ENCODE measurements around the gene TRPV4. TPM values are rescaled to one million over a fixed set of nuclear protein-coding genes. Genes with fewer than 3 reads are reported as not detected.
"Not testable (repeated sequence)": the region's sequence is repeated elsewhere in the genome, so short reads cannot be mapped to it uniquely, and the experiment has no call there.

Gene TRPV4
- total RNA-seq, 6 experiments from 2014 or later, result 5.3 to 10.3 (median 6.7) TPM

DNA sequence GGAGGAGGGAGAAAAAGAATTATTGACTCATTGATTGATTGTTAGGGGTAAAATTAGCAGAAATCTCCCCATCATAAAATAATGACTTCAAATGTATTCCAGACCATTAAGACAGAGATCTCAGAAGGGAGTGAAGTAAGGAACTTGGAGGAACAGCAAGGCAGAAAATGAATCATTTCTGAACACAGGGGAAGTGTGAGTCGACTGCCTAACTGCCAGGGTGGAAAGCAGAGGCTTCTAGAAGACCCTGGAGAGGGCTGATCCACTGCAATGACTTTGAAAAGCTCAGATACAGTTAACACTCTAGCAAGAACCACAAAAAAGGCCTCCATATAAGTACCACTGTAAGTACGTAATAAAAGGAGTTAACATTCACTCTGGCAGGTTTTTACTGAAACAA lies 37.5 kb upstream of the TRPV4 start:
- TF ChIP-seq, protein P1, sequence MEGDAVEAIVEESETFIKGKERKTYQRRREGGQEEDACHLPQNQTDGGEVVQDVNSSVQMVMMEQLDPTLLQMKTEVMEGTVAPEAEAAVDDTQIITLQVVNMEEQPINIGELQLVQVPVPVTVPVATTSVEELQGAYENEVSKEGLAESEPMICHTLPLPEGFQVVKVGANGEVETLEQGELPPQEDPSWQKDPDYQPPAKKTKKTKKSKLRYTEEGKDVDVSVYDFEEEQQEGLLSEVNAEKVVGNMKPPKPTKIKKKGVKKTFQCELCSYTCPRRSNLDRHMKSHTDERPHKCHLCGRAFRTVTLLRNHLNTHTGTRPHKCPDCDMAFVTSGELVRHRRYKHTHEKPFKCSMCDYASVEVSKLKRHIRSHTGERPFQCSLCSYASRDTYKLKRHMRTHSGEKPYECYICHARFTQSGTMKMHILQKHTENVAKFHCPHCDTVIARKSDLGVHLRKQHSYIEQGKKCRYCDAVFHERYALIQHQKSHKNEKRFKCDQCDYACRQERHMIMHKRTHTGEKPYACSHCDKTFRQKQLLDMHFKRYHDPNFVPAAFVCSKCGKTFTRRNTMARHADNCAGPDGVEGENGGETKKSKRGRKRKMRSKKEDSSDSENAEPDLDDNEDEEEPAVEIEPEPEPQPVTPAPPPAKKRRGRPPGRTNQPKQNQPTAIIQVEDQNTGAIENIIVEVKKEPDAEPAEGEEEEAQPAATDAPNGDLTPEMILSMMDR (IDR thresholded peaks at IDR 0.05), result no peak
- TF ChIP-seq POLR2A (IDR thresholded peaks at IDR 0.05), result no peak
- WGBS (ENCODE audit: insufficient coverage, low coverage, low lambda C conversion rate, missing lambda C conversion rate), result 66% methylated on average over 2 of the region's 2 CpGs
- no peaks in the 10 kb centered on the region for H3K9me3 ChIP-seq
- H3K36me3 ChIP-seq, result no peaks in the 10 kb centered on the region
- H3K4me3 ChIP-seq, result no peak overlapping the region
- intact Hi-C loops (cut with DNase I), result no loop called here
- H3K27me3 ChIP-seq, result no peaks in the 10 kb centered on the region
- DNase-seq, result no peak
- H3K4me1 ChIP-seq, result peaks cover 0 to 3% (median under 1%) of the 10 kb centered on the region in 4 donors
- no peak overlapping the region for H3K27ac ChIP-seq
- ATAC-seq, result no peak

DNA sequence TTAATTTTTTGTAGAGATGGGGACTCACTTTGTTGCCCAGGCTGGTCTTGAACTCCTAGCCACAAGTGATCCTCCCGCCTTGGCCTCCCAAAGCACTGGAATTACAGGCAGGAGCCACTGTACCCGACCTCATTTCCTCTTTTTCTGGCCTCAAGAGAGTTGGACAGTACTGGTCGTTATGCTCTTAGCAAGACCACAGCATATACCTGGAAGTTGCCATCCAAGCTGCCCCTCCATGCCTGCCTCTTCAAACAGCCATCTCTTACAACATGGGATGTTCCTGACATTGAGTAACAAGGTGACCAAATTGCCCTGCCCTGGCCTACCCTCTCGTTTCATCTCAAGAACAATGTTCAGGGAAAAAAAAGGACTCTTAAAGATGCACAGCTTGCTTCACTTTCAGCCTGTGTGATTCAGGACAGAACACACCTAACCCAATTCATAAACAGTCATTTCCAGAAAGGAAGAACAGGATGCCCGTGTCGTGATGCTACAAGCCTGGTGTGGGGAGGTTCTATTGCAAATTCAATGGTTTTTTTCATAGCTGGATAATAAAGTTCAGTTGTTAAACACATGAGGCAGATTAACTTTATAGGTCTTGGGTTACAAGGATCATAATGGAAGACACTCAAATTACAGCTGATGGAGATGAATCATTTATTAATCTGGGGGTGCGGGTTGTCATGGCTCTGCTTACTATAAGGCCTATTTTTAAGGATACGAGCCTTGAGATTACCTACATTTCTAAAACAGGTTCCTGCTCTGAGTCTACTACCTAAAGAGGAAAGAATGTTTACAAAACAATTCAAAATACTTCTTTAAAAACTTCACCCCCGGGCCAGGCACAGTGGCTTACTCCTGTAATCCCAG lies 35.2 kb upstream of the TRPV4 start:
- no peak overlapping the region for H3K27ac ChIP-seq
- ATAC-seq, result no peak

DNA sequence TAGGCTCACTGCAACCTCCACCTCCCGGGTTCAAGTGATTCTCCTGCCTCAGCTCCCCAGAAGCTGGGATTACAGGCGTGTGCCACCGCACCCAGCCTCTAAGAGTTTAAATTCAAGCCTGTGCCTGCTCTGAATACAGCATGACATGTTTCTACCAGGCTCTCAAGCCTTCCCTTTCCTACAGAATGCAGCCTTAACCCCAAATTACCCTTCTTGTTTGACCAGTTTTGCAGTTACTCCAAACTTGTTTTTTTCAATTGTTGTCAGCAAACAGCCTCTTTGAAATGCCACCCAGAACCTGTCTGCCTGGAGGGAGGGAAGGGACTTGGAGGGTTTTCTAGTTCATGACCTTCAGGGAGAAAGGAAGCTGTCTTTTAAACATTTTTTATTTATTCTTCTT lies 31.7 kb upstream of the TRPV4 start:
- peaks cover 0 to 39% (median 12%) of the 10 kb centered on the region in 4 donors for H3K4me1 ChIP-seq
- ATAC-seq (peak in 3 of 4 donors; percentile 20 to 54 (median 39)), DNase-seq (no peak)
- peak overlapping the region; percentile 39 to 71 (median 63) for H3K27ac ChIP-seq
- peak overlapping the region in 1 of 3 donors; percentile 4 for H3K4me3 ChIP-seq
- no peaks in the 10 kb centered on the region for H3K9me3 ChIP-seq
- intact Hi-C loops (cut with DNase I), result no loop called here
- no peaks in the 10 kb centered on the region for H3K27me3 ChIP-seq
- H3K36me3 ChIP-seq, result no peaks in the 10 kb centered on the region
- TF ChIP-seq, protein P1 (IDR thresholded peaks at IDR 0.05), result no peak
- no peak for TF ChIP-seq POLR2A (IDR thresholded peaks at IDR 0.05)
- 10% methylated on average over 2 of the region's 3 CpGs for WGBS (ENCODE audit: insufficient coverage, low coverage, low lambda C conversion rate, missing lambda C conversion rate)

More for the DNA sequence above, 35.2 kb upstream of the TRPV4 start:
- intact Hi-C loops (cut with DNase I), result no loop called here
- WGBS (ENCODE audit: insufficient coverage, low coverage, low lambda C conversion rate, missing lambda C conversion rate), result 70% methylated on average over 8 of the region's 9 CpGs
- TF ChIP-seq, protein P1 (IDR thresholded peaks at IDR 0.05), result no peak
- TF ChIP-seq POLR2A (IDR thresholded peaks at IDR 0.05), result no peak
- no peak for DNase-seq
- Histone ChIP-seq H3K36me3 (no peaks in the 10 kb centered on the region), H3K9me3 (no peaks in the 10 kb centered on the region), H3K27me3 (no peaks in the 10 kb centered on the region), H3K4me3 (no peak overlapping the region), H3K4me1 (peaks cover 0 to 24% (median 11%) of the 10 kb centered on the region in 4 donors)

DNA sequence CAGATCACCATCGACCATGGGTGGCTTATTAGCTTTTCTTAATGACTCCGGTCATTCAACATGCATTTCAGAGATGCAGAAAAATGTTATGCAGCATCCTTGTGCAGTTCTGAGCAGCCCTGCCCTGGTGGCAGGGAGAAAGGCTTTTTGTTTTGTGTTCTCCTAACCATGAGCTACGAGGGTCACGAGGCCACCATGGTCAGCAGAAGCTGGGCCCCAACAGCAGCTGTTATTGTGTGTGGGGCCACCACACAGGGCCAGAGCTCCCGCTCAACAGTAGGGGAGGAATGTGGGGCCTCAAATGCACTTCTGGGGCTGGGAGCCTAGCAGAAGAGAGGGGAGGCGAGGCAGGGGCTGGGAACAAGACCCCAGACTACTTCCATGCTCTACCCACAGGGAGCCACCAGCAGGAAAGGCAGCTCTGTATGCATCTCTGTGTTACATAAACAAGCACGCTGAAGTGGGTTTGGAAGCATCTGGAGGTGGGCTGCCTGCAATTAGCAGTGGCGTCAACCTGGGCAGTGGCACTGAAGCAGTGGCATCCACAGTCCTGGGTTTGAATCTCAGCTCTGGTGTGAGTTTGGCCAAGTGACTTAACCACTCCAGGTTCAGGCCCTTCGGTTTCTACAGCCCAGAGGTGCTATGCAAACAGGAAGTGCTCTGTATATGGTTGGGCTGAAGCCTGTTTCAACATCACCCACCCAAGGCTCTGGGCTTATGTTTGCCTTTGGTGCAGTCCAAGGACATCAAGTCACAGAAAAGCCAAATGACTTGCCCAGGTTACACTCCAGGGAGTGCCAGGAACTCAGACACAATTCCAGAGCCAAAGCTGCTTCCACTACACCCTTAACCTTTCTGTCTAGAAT lies 30.9 kb upstream of the TRPV4 start:
- peaks cover 0 to 39% (median 12%) of the 10 kb centered on the region in 4 donors for H3K4me1 ChIP-seq
- WGBS (ENCODE audit: insufficient coverage, low coverage, low lambda C conversion rate, missing lambda C conversion rate), result 83% methylated on average over 5 of the region's 9 CpGs
- TF ChIP-seq, protein P1 (IDR thresholded peaks at IDR 0.05), result no peak
- TF ChIP-seq POLR2A (IDR thresholded peaks at IDR 0.05), result no peak
- no peaks in the 10 kb centered on the region for H3K9me3 ChIP-seq
- intact Hi-C loops (cut with DNase I), result no loop called here
- no peak overlapping the region for H3K4me3 ChIP-seq
- no peaks in the 10 kb centered on the region for H3K27me3 ChIP-seq
- H3K36me3 ChIP-seq, result no peaks in the 10 kb centered on the region
- peak overlapping the region; percentile 39 to 71 (median 63) for H3K27ac ChIP-seq
- peak; percentile 45 to 85 (median 71) for DNase-seq
- ATAC-seq, result peak; percentile 93 to 96 (median 94)

DNA sequence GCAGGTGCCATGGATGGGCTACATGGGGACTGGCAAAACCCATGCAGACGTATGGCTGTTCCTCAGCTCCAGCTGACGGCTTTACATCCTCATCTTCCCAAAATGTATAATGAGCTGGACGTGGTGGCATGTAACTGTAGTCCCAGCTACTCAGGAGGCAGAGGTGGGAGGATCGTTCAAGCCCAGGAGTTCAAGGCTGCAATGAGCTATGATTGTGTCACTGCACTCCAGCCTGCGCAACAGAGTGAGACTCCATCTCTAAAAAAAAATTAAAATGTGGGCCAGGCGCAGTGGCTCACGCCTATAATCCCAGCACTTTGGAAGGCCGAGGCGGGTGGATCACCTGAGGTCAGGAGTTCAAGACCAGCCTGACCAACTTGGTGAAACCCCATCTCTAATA lies 29.3 kb upstream of the TRPV4 start:
- H3K9me3 ChIP-seq; intact Hi-C loops (cut with DNase I); DNase-seq; H3K36me3 ChIP-seq; H3K27me3 ChIP-seq; H3K4me3 ChIP-seq: not testable (repeated sequence)
- WGBS (ENCODE audit: insufficient coverage, low coverage, low lambda C conversion rate, missing lambda C conversion rate), result 74% methylated on average over 2 of the region's 9 CpGs
- Histone ChIP-seq H3K4me1 (peaks cover 0 to 39% (median 12%) of the 10 kb centered on the region in 4 donors), H3K27ac (peak overlapping the region in 1 of 3 donors; percentile 11)
- peak in 1 of 4 donors; percentile 19 for ATAC-seq
